Right atrium auricular region (tissue), 2 donors: ENCODE results near the gene TIMM10B. TPM values are rescaled to one million over a fixed set of nuclear protein-coding genes. Genes with fewer than 3 reads are reported as not detected.

Experiments
- DNase-seq: peaks from one replicate; pipeline ENCODE4 v3.0.0-alpha.2; 2019; ENCODE audit warnings: low spot score
- H3K27ac ChIP-seq, 2 donors: fragments of 200-600 bp; sonication (generic); 1 replicate in 1 of 2; 2 replicates in 1 of 2; pipeline ENCODE4 v1.5.1; 2016 to 2019
- H3K27me3 ChIP-seq, 2 donors: fragments of 200-600 bp; sonication (generic); one replicate each; pipeline versions ENCODE4 v1.5.1 to v1.6.0; 2017 to 2019
- H3K36me3 ChIP-seq: fragments of 200-600 bp; sonication (generic); one replicate; pipeline ENCODE4 v1.5.1; 2016
- H3K4me1 ChIP-seq, 2 donors: fragments of 200-600 bp; sonication (generic); one replicate each; pipeline versions ENCODE4 v1.5.1 to v1.6.0; 2017 to 2019
- H3K4me3 ChIP-seq, 2 donors: fragments of 200-600 bp; sonication (generic); 1 replicate in 1 of 2; 2 replicates in 1 of 2; pipeline ENCODE4 v1.5.1; 2017 to 2019; ENCODE audit warnings: mild to moderate bottlenecking in 1 of 2, moderate library complexity in 1 of 2
- H3K9me3 ChIP-seq, 2 donors: fragments of 200-600 bp; sonication (generic); one replicate each; pipeline ENCODE4 v1.5.1; 2019
- CTCF ChIP-seq, 2 donors: fragments of 200-600 bp; sonication (generic); IDR thresholded peaks; one replicate each; pipeline ENCODE4 v1.5.1; 2019; ENCODE audit warnings: antibody characterized with exemption in 2 of 2
- total RNA-seq, 2 donors: library from RNA; depleted of rRNA; stranded (reverse); fragments of >200 nt; gene quantifications; one replicate each; pipeline ENCODE4 v1.1.0, GENCODE V29; 2016

TIMM10B gene
- total RNA-seq, 2 donors from 2014 or later: 19.8 to 22.6 TPM

- peak in 1 of 2 donors; percentile 48 for TF ChIP-seq CTCF (IDR thresholded peaks at IDR 0.05)
- Histone ChIP-seq H3K4me1 (peaks cover 0 to 29% of the 10 kb centered on the region in 2 donors), H3K9me3 (no peaks in the 10 kb centered on the region)
Observed at GRCh38 chr11:6473451-6474412, 7.6 kb upstream of the TIMM10B start, which contains the start of gene TRIM3. Gene TRIM3 (minus strand): TSS chr11:6473941. CDS start chr11:6465695, 8,246 bp downstream.

GRCh38 chr11:6474413-6474792 lies 6.9 kb upstream of the TIMM10B start:
- peaks cover 0 to 24% of the 10 kb centered on the region in 2 donors for H3K4me1 ChIP-seq
- H3K27me3 ChIP-seq: no peaks in the 10 kb centered on the region
- no peaks in the 10 kb centered on the region for H3K9me3 ChIP-seq
- DNase-seq: no peak
- peaks cover 26% of the 10 kb centered on the region for H3K36me3 ChIP-seq
- H3K4me3 ChIP-seq: peak overlapping the region; percentile 49 to 82
- TF ChIP-seq CTCF (IDR thresholded peaks at IDR 0.05): no peak
- peak overlapping the region; percentile 89 to 96 for H3K27ac ChIP-seq

More at GRCh38 chr11:6473451-6474412, 7.6 kb upstream of the TIMM10B start, which contains the start of gene TRIM3:
- H3K36me3 ChIP-seq: peaks cover 20% of the 10 kb centered on the region
- no peaks in the 10 kb centered on the region for H3K27me3 ChIP-seq
- peak within 1 kb of the TSS; percentile 61 to 82 for H3K4me3 ChIP-seq
- H3K27ac ChIP-seq: peak within 1 kb of the TSS; percentile 89 to 96
- DNase-seq: peak; percentile 90

GRCh38 chr11:6474806-6475500 lies 6.3 kb upstream of the TIMM10B start:
- Histone ChIP-seq H3K4me1 (peaks cover 0 to 26% of the 10 kb centered on the region in 2 donors), H3K36me3 (peaks cover 26% of the 10 kb centered on the region), H3K4me3 (peak overlapping the region in 1 of 2 donors; percentile 82), H3K9me3 (no peaks in the 10 kb centered on the region), H3K27me3 (no peaks in the 10 kb centered on the region), H3K27ac (peak overlapping the region; percentile 89 to 96)
- TF ChIP-seq CTCF (IDR thresholded peaks at IDR 0.05): no peak
- no peak for DNase-seq

GRCh38 chr11:6475936-6476335 lies 5.4 kb upstream of the TIMM10B start:
- DNase-seq: no peak
- no peaks in the 10 kb centered on the region for H3K9me3 ChIP-seq
- H3K4me1 ChIP-seq: peaks cover 0 to 36% of the 10 kb centered on the region in 2 donors
- H3K27me3 ChIP-seq: no peaks in the 10 kb centered on the region
- TF ChIP-seq CTCF (IDR thresholded peaks at IDR 0.05): no peak
- H3K36me3 ChIP-seq: peaks cover 26% of the 10 kb centered on the region
- H3K27ac ChIP-seq: no peak overlapping the region
- H3K4me3 ChIP-seq: no peak overlapping the region

GRCh38 chr11:6476571-6476970 lies 4.7 kb upstream of the TIMM10B start:
- Histone ChIP-seq H3K27me3 (no peaks in the 10 kb centered on the region), H3K27ac (no peak overlapping the region), H3K4me3 (no peak overlapping the region), H3K36me3 (peaks cover 26% of the 10 kb centered on the region), H3K4me1 (peaks cover 0 to 37% of the 10 kb centered on the region in 2 donors), H3K9me3 (no peaks in the 10 kb centered on the region)
- DNase-seq: no peak
- TF ChIP-seq CTCF (IDR thresholded peaks at IDR 0.05): no peak
